ENCODE results near the gene IGF1R.

The IGF1R gene

GRCh38 chr15:98781838-98782237 lies 133.5 kb downstream of the IGF1R start:
- POLR2A ChIA-PET: no interaction called here
- CTCF ChIA-PET: interaction anchor here (1.4 to 5.8 kb wide), 5 partner anchors 11 to 319 kb away, joined by 4 to 36 read pairs (median 5); no protein-coding TSS in a partner anchor
- DNase-seq (ENCODE audit: extremely low spot score): no peak
- no peak for TF ChIP-seq CTCF (IDR thresholded peaks at IDR 0.05; ENCODE audit: control extremely low read depth, extremely low read depth, low read depth, missing control alignments)

DNA sequence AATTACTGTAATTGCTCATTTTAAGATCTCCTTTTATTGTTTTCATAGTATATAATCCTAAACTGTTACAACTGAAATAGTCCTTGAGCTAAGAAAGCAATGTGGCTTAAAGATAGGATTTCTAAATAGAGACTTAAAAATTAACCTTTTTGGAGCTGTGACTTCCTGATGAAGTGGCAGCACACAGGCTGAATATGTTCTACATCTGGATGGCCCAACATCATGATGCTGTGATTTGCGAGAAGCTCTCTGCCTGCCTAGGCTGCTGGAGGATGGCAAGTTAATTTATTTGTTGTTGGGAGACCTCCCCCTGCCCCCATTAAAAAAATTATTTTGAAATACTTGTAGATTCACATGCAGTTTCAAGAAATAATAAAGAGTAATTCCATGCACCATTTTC lies 134.5 kb downstream of the IGF1R start:
- no peak for TF ChIP-seq CTCF (IDR thresholded peaks at IDR 0.05; ENCODE audit: control extremely low read depth, extremely low read depth, low read depth, missing control alignments)
- POLR2A ChIA-PET: no interaction called here
- DNase-seq (ENCODE audit: extremely low spot score): no peak
- CTCF ChIA-PET: interaction anchor here (1.0 to 1.5 kb wide), 4 partner anchors 9 to 318 kb away, joined by 3 to 5 read pairs (median 4); no protein-coding TSS in a partner anchor

DNA sequence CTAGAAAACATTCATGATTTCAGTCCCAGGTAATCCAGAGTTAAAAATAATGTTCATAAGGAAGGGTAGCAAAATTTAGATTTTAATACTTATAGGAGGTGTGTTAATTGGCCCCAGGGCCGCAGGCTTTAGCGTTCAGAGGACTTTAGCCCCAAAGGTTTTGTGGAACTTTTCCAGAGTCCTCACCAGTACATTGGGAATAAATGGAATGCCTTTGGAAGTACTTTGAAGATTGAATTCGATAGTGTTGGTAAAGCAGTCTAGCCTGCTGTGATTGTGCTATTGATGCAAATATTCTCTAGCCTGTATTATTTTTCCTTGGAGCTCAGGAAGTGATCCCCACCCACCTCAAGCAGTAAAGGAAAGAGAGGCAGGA lies 137.1 kb downstream of the IGF1R start:
- DNase-seq (ENCODE audit: extremely low spot score): no peak
- ChIA-PET CTCF (interaction anchor here (1.4 kb wide), 1 partner anchor 9 kb away, joined by 3 read pairs; no protein-coding TSS in a partner anchor), POLR2A (no interaction called here)
- no peak for TF ChIP-seq CTCF (IDR thresholded peaks at IDR 0.05; ENCODE audit: control extremely low read depth, extremely low read depth, low read depth, missing control alignments)

- POLR2A ChIA-PET: no interaction called here
These were observed 137.7 kb downstream of the IGF1R start for GRCh38 chr15:98785807-98786621.

DNA sequence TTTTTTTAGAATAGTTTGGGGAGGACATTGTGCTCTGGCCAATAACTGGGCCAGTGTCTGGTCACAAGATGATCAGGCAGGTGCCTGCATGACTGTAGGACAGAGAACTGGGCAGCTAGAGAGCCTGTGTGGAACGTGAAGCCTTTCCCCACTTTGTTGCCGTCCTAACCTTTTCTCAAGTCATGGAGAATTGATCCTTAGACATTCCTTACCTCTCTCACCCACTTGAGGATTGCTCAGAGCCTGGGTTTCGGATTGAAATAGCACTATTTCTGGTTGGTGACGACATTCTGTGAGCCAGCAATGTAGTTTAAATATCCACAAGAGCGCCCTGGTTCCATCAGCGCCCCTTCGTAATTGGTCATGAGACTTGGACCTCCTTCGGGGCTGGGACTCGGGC lies 138.4 kb downstream of the IGF1R start:
- POLR2A ChIA-PET: no interaction called here
- no peak for DNase-seq (ENCODE audit: extremely low spot score)
- TF ChIP-seq CTCF (IDR thresholded peaks at IDR 0.05; ENCODE audit: control extremely low read depth, extremely low read depth, low read depth, missing control alignments): no peak
- CTCF ChIA-PET: no interaction called here

More at GRCh38 chr15:98785807-98786621, 137.7 kb downstream of the IGF1R start:
- no peak for DNase-seq (ENCODE audit: extremely low spot score)
- TF ChIP-seq CTCF (IDR thresholded peaks at IDR 0.05; ENCODE audit: control extremely low read depth, extremely low read depth, low read depth, missing control alignments): no peak
- CTCF ChIA-PET: no interaction called here

DNA sequence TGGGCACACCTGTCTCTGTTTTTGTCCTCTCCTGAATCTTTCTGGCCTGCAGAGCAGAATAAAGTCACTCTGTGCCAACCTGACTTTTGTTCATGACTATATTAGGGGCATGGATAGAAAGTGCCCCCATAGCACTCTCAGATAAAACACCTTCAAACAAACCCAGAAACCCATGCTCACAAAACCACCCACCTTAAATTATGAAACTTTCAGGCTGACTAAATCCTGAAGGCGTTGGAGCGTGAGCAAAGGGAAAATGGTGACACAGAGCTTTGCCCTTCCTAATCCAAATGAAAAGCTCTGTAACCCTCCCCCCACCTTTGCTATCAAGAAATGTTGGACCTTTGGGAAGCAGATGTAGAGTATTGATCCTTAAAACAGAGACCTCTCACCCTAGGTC lies 138.9 kb downstream of the IGF1R start:
- ChIA-PET POLR2A (no interaction called here), CTCF (no interaction called here)
- TF ChIP-seq CTCF (IDR thresholded peaks at IDR 0.05; ENCODE audit: control extremely low read depth, extremely low read depth, low read depth, missing control alignments): no peak
- DNase-seq (ENCODE audit: extremely low spot score): no peak

All from GM10248 (cell line).